ENCODE measurements around the gene TRIB2. TPM values are rescaled to one million over a fixed set of nuclear protein-coding genes. Genes with fewer than 3 reads are reported as not detected.

The TRIB2 gene
- total RNA-seq, 4 donors from 2014 or later = 12.6 to 18.5 (median 15.9) TPM

DNA sequence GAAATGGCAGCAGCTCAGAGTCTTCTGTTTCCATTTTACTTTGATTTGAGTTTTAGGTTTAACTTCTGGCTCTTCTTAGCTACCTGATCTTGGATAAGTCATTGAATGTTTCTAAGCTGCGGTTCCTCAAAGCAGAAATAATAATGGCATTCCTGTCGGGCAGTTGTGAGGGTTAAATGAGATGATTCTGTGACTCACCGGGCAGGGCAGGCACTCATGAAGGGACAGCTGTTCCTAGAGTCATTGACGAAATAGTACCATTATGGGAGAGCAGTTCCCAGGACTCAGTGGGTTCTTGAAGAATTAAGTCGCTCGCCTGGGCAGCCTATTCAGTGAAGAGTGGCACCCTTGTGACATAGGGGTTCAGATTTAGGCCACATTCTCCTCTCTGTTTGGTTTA lies 10.3 kb downstream of the TRIB2 start:
- TF ChIP-seq, protein P1, sequence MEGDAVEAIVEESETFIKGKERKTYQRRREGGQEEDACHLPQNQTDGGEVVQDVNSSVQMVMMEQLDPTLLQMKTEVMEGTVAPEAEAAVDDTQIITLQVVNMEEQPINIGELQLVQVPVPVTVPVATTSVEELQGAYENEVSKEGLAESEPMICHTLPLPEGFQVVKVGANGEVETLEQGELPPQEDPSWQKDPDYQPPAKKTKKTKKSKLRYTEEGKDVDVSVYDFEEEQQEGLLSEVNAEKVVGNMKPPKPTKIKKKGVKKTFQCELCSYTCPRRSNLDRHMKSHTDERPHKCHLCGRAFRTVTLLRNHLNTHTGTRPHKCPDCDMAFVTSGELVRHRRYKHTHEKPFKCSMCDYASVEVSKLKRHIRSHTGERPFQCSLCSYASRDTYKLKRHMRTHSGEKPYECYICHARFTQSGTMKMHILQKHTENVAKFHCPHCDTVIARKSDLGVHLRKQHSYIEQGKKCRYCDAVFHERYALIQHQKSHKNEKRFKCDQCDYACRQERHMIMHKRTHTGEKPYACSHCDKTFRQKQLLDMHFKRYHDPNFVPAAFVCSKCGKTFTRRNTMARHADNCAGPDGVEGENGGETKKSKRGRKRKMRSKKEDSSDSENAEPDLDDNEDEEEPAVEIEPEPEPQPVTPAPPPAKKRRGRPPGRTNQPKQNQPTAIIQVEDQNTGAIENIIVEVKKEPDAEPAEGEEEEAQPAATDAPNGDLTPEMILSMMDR (IDR thresholded peaks at IDR 0.05 in 4 of 5, conservative IDR thresholded peaks at IDR 0.05 in 1 of 5) = no peak
- no peak for TF ChIP-seq POLR2A (IDR thresholded peaks at IDR 0.05)
- ATAC-seq (peak; percentile 67 to 72), DNase-seq (no peak)
- Histone ChIP-seq H3K9me3 (no peaks in the 10 kb centered on the region), H3K36me3 (no peaks in the 10 kb centered on the region), H3K4me1 (peaks cover 26 to 46% of the 10 kb centered on the region in 2 donors), H3K27me3 (no peaks in the 10 kb centered on the region), H3K27ac (peak overlapping the region; percentile 19 to 96 (median 78)), H3K4me3 (no peak overlapping the region)
- intact Hi-C loops (cut with DNase I; ENCODE audit: low total_unique reads) (no loop called here), in situ Hi-C loops (cut with MboI; ENCODE audit: low sequenced_read_pairs in 4 of 4) (no loop called here)

DNA sequence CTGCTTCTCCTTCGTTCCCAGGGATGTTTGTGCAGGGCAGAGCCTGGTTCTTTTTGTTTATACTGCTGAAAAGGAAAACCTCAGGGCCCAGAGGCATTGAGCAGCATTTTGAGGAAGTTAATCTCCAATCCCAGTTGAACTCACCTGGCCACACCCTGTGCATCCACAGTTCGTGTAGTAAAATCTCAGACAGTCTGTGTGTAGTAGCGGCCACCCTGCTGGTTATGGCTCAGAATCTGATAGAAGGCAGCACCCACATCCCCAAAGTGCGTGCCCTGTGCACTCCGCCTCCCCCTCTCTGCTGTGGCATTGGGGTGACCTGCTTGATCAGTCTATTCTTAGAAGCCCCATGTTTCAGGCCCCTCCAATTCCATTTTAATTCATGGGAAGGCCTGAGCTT lies 10.9 kb downstream of the TRIB2 start:
- Histone ChIP-seq H3K4me1 (peaks cover 28 to 49% of the 10 kb centered on the region in 2 donors), H3K36me3 (no peaks in the 10 kb centered on the region), H3K4me3 (no peak overlapping the region), H3K9me3 (no peaks in the 10 kb centered on the region), H3K27ac (peak overlapping the region in 3 of 4 donors; percentile 44 to 92 (median 64)), H3K27me3 (no peaks in the 10 kb centered on the region)
- DNase-seq (no peak), ATAC-seq (no peak)
- no peak for TF ChIP-seq POLR2A (IDR thresholded peaks at IDR 0.05)
- TF ChIP-seq, protein P1 (IDR thresholded peaks at IDR 0.05 in 4 of 5, conservative IDR thresholded peaks at IDR 0.05 in 1 of 5) = no peak
- in situ Hi-C loops (cut with MboI; ENCODE audit: low sequenced_read_pairs in 4 of 4) = no loop called here
- intact Hi-C loops (cut with DNase I; ENCODE audit: low total_unique reads) = no loop called here

DNA sequence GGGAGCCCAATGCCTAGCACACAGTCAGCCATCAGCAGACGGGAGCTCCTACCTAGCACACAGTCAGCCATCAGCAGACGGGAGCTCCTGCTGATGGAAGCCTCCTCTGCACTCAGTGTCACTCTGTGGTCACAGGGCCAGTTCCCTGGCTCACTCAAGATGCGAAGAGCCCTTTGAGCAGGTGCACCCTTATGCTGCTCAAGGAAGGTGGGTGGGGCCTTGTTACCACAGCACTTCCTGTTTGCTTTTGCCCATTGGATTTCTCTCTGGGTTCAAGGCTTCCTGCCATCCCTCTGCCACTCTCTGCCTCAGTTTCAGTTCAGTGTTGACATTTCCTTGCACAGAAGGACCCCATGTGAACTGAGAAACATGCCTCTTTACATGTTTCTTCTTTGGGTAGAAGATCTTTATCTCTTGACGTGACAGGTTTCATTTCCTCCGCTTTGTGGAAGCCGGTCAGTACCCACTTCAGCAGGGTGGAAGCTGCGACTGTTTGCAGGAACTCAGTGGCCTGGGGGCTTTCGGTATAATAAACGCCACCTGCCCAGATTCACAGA lies 11.6 kb downstream of the TRIB2 start:
- H3K4me1 ChIP-seq = peaks cover 32 to 56% of the 10 kb centered on the region in 2 donors
- ATAC-seq (no peak), DNase-seq (no peak)
- no peak for TF ChIP-seq POLR2A (IDR thresholded peaks at IDR 0.05)
- TF ChIP-seq, protein P1 (IDR thresholded peaks at IDR 0.05 in 4 of 5, conservative IDR thresholded peaks at IDR 0.05 in 1 of 5) = no peak
- in situ Hi-C loops (cut with MboI; ENCODE audit: low sequenced_read_pairs in 4 of 4) = no loop called here
- H3K27ac ChIP-seq = peak overlapping the region in 2 of 4 donors; percentile 11 to 20
- intact Hi-C loops (cut with DNase I; ENCODE audit: low total_unique reads) = no loop called here
- H3K9me3 ChIP-seq = no peaks in the 10 kb centered on the region
- no peaks in the 10 kb centered on the region for H3K27me3 ChIP-seq
- no peaks in the 10 kb centered on the region for H3K36me3 ChIP-seq
- no peak overlapping the region for H3K4me3 ChIP-seq

DNA sequence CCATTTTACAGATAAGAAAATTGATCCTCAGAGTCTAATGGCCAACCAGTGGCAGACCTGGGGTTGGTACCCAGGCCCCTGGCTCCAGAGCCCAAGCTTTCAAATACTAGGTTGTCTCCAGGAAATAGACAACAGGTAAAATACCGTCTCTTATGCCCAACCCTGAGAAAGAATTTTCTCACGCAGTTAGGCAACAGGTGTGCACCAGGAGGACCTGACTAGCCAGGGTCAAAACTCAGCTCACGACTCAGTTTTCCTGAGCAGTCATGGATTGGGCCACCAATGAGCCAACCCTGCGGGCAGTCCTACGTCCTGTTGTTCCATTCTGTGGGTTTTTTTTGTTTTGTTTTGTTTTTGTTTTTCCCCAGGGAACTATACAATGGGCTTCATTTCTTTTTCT lies 13.5 kb downstream of the TRIB2 start:
- no peak overlapping the region for H3K4me3 ChIP-seq
- no peaks in the 10 kb centered on the region for H3K27me3 ChIP-seq
- TF ChIP-seq, protein P1 (IDR thresholded peaks at IDR 0.05 in 4 of 5, conservative IDR thresholded peaks at IDR 0.05 in 1 of 5) = no peak
- no peak for TF ChIP-seq POLR2A (IDR thresholded peaks at IDR 0.05)
- intact Hi-C loops (cut with DNase I; ENCODE audit: low total_unique reads) (loop anchor here (5.0 kb wide), 1 partner anchor 187 kb away; no protein-coding TSS in a partner anchor), in situ Hi-C loops (cut with MboI; ENCODE audit: low sequenced_read_pairs in 4 of 4) (no loop called here)
- peaks cover 45 to 69% of the 10 kb centered on the region in 2 donors for H3K4me1 ChIP-seq
- no peak for ATAC-seq
- H3K9me3 ChIP-seq = no peaks in the 10 kb centered on the region
- no peak for DNase-seq
- peak overlapping the region; percentile 2 to 81 (median 40) for H3K27ac ChIP-seq
- no peaks in the 10 kb centered on the region for H3K36me3 ChIP-seq
